Left lobe of liver (tissue), 2 donors: ENCODE results near the gene HOGA1. TPM values are rescaled to one million over a fixed set of nuclear protein-coding genes. Genes with fewer than 3 reads are reported as not detected.

Source experiments
- ATAC-seq: fragments of 200-7000 bp; cut with Tn5 transposase; one replicate; pipeline ENCODE4 v1.9.1; 2020; ENCODE audit warnings: mild to moderate bottlenecking, moderate library complexity
- DNase-seq: peaks from one replicate; pipeline ENCODE4 v3.0.0-alpha.2; 2020; ENCODE audit warnings: low spot score
- total RNA-seq: library from RNA; stranded (reverse); gene quantifications from one replicate; pipeline ENCODE4 v1.2.1, GENCODE V29; 2021
- donor health status: DM: no; HTN: no; CAD: no; lungs with moderate emphysema.
- donor health status: DM: no; HTN: yes; CAD: no.

HOGA1 gene
- total RNA-seq, 1 donor from 2014 or later, result 66.2 TPM

GRCh38 chr10:97577701-97578100 is 6.5 kb upstream of the HOGA1 start:
- no peak for DNase-seq
- ATAC-seq, result no peak

DNA sequence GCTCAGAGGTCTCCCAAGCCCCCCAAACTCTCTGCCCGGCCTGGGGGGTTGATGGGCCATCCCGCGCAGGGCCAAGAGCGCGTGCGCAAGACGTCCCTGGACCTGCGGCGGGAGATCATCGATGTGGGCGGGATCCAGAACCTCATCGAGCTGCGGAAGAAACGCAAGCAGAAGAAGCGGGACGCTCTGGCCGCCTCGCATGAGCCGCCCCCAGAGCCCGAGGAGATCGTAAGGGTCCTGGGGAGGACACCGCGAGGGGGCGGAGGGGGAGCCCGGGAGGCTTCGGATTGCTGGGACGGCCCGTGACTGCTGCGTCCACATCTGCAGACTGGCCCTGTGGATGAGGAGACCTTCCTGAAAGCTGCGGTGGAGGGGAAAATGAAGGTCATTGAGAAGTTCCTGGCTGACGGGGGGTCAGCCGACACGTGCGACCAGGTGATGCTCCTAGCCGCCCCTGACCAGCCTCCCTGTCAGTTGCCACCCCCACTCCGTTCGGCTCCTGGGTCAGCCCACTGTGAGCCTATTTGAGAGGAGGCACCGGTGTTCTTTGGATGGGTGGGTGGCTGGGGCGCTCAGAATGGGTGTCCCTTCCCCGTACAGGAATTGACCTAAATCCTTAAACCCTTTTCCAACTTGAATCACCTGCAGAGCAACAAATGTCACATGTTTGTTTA is 5.9 kb upstream of the HOGA1 start:
- DNase-seq, result no peak
- no peak for ATAC-seq

GRCh38 chr10:97580421-97581367 is 3.5 kb upstream of the HOGA1 start:
- ATAC-seq (no peak), DNase-seq (no peak)

GRCh38 chr10:97582169-97582568 is 2.0 kb upstream of the HOGA1 start:
- DNase-seq, result no peak
- ATAC-seq, result no peak

GRCh38 chr10:97583476-97583875 is 713 bp upstream of the HOGA1 start:
- no peak for ATAC-seq
- no peak for DNase-seq

DNA sequence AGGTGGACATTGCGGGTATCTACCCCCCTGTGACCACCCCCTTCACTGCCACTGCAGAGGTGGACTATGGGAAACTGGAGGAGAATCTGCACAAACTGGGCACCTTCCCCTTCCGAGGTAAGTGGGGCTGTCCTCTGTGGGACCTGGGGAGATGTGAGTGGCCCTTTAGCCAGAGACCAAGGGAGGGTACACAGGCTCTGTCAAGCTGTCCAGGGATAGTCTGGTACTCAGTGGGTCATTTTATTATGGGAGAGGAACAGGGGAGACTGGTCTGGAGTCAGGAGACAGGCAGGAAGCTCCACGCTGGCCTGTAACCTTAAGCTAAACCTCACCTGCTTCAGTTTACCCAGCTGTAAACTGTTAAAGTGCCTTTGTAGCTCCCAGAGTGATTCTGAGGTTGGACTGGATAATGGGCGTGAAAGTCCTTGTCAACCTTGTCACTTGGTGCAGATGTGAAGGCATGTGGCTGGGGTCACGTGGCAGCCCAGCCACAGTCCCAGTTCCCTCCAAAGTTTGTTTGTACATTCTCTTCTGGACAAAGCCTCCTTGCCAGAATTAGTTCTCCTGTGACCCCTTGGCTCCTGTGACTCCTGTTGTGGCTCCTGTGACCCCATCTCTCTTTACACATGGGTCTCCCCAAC is 729 bp downstream of the HOGA1 start:
- ATAC-seq, result peak; percentile 61
- peak; percentile 86 for DNase-seq

DNA sequence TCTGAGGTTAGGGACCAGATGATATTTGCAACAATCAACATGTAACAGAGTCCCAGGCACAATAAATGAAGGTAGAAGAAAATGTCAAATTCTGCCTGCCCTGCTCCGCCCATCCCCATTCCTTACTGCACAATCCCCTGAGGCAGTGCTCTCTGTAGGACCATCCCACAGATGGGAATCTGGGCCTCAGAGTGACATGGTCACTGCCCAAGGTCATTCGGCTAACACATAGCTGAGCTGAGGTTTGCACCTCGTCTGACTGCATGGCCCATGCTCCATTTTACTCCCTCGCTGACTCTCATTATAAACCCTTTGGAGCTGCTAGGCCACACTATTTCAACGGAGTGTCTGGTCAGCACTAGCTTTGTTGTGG is 1.2 kb downstream of the HOGA1 start:
- DNase-seq (no peak), ATAC-seq (peak; percentile 3)

- DNase-seq, result no peak
These were observed 3.0 kb downstream of the HOGA1 start for GRCh38 chr10:97587183-97587582.

GRCh38 chr10:97589479-97589878 is 5.3 kb downstream of the HOGA1 start, which contains the start of gene C10orf62:
TSS of gene C10orf62 (plus strand) at chr10:97589721. CDS start at chr10:97589898, 177 bp downstream.
- DNase-seq (no peak), ATAC-seq (no peak)

More at GRCh38 chr10:97587183-97587582, 3.0 kb downstream of the HOGA1 start:
- ATAC-seq, result no peak

- DNase-seq (no peak), ATAC-seq (no peak)
These were observed 6.0 kb downstream of the HOGA1 start for GRCh38 chr10:97590082-97590747.

- ATAC-seq, result no peak
- DNase-seq, result no peak
These were observed 6.7 kb downstream of the HOGA1 start for GRCh38 chr10:97590748-97591495.

GRCh38 chr10:97593421-97593820 is 9.2 kb downstream of the HOGA1 start:
- no peak for DNase-seq
- ATAC-seq, result no peak

DNA sequence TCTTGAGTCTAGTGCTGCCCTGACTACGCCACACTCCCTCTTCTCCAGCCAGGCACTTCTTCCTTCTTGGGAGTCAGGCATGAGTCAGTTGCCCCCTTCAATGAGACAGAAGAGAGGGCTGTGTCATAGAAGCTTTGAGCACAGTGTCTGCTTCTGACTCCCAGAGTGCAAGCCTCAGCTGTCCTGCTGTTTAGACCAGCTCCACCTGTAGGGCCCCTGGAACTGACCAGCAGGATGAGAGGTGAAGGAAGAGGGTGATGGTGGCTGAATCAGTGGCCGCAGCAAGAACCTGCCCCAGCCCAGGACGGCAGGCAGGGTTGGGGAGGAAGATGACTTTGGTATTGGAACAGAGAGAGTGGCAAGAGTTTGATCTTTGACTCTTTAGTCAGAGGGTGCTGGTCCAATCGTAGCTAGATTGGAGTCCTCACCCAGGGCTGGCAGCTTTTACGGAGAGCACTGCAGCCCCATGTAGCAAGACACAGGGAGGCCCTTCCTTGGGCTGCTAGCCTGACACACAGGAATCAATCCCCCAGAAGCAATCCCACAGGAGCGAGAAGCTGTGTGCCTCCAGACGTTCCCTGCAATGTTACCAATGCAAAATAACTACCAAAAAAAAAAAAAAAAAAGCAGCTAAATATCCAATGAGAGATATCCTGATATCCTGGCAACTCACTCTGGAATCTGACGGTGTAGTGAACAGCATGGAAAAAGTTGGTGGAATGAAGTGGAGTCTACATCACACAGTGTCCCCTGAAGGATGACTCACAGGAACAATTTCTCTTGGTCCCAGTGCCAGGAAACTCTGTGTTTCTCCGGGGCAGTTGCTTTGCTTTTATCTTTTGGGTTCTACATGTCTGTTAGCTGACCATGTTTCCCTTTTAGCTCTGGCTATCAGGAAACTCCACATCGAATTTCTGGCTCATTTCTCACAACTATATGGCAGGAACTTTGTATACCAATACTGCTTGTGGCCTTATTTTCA is 12.2 kb downstream of the HOGA1 start:
- DNase-seq, result peak; percentile 57
- peak; percentile 93 for ATAC-seq

GRCh38 chr10:97597778-97598177 is 13.6 kb downstream of the HOGA1 start:
- DNase-seq, result no peak
- no peak for ATAC-seq

DNA sequence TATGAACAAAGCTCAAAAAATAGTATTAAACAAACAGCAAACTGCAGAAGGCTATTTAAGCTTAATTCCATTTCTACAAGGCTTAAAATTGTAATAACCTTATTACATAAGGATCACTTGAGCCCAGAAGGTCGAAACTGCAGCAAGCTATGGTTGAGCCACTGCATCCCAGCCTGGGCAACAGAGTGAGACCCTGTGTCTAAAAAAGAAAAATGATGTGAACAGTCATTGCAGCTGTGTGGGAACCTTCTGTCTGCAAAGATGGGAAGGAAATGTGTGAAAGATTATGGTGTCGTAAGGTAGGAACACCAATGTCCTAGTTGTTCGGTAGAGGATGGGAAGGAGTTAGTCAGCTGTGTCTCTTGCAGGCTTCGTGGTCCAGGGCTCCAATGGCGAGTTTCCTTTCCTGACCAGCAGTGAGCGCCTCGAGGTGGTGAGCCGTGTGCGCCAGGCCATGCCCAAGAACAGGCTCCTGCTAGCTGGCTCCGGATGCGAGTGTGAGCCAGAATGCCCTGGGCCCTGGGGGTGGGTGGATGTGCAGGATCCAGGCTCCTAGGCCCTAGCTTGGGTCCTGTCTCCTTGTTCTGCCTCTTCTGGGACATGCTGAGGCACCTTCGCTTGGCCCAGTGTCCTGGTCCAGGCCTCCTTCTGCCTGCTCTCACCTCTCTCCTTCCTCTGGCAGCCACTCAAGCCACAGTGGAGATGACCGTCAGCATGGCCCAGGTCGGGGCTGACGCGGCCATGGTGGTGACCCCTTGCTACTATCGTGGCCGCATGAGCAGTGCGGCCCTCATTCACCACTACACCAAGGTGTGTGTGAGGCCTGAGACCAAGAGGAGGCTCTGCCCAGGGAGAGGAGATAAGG is 14.4 kb downstream of the HOGA1 start:
- DNase-seq (no peak), ATAC-seq (no peak)

DNA sequence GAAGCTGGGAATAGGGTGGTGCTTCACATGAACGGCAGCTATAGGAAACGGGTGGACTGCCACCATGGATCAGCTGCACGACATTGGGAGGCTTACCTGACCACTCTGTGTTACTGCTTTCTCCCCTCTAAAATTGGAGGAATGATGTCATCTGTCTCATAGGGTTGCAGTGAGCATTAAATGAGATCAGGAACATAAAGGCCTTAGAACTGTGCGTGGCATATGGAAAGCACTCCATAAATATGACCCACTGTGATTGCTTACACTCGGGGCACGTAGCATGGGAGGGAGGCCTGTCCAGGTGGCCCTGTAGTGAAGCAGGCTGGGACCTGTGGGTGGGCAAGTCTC is 15.1 kb downstream of the HOGA1 start:
- DNase-seq (no peak), ATAC-seq (no peak)

- ATAC-seq, result no peak
- DNase-seq, result no peak
These were observed 16.4 kb downstream of the HOGA1 start for GRCh38 chr10:97600616-97601015.
